ENCODE measurements around the gene NYNRIN.

Gene NYNRIN

GRCh38 chr14:24416932-24417619 lies 18.3 kb downstream of the NYNRIN start:
- no peak for FAIRE-seq

- no peak for FAIRE-seq
Measured at GRCh38 chr14:24417832-24418491, 19.2 kb downstream of the NYNRIN start.

DNA sequence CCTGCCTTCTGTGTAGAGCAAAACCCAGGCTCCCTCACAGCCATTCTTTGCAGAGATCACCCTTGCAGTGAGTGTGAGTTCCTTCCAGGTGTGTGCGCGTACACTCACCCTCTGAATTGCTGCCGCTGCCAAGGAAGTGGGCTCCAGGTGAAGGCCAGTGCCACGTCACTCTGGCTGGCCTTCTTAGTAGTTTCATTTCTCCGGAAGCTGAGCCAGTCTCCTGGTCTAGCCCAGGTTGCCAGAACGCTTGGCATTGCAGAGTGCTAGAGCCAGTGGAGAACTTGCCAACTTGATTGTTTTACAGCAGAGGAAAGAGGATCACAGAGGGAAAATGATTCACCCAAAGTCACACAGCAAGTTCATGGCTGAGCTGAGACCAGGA lies 19.7 kb downstream of the NYNRIN start:
- FAIRE-seq, result no peak

GRCh38 chr14:24422261-24422660 lies 23.5 kb downstream of the NYNRIN start:
- no peak for FAIRE-seq

DNA sequence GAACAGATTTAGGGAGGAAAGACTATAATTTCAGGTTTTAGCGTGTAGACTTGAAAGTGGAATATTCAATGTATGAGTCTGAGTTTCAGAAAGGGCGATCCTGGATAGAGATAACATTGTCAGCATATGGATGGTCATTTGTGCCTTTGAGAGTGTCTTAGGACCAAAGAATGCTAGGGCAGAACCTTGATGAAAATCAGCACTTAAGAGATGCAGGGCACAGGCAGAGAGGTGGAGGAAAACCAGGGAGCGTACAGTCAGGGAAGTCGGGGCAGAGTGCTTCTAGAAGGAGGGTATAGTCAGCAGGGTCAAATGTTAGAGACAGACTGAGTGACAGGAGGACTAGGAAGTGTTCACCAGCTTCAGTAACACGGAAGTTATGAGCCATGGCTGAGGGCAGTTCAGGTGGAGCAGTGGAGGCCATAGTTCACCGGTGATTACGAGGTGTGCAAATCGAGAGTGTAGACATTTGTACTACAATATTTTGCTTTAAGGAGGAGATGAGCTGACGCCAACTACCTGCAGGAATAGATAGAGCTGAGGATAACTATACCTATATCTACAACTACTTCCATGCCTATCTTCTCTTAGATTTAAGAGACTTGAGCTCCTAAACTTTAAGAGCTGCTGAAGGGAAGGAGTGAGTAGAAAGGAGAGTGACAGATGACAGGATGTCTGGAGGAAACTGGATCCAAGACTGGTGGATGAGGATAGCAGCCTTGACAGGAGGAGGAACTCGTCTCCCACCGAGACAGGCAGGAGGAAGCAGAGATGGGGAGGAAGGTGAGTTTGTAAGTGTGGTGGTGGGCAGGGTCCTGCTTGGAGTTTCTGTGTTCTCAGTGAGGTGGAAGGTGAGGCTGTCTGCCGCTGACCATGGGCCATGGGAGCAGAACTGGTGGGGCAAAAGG lies 24.1 kb downstream of the NYNRIN start:
- no peak for FAIRE-seq

GRCh38 chr14:24425704-24426103 lies 26.9 kb downstream of the NYNRIN start:
- FAIRE-seq, result no peak

DNA sequence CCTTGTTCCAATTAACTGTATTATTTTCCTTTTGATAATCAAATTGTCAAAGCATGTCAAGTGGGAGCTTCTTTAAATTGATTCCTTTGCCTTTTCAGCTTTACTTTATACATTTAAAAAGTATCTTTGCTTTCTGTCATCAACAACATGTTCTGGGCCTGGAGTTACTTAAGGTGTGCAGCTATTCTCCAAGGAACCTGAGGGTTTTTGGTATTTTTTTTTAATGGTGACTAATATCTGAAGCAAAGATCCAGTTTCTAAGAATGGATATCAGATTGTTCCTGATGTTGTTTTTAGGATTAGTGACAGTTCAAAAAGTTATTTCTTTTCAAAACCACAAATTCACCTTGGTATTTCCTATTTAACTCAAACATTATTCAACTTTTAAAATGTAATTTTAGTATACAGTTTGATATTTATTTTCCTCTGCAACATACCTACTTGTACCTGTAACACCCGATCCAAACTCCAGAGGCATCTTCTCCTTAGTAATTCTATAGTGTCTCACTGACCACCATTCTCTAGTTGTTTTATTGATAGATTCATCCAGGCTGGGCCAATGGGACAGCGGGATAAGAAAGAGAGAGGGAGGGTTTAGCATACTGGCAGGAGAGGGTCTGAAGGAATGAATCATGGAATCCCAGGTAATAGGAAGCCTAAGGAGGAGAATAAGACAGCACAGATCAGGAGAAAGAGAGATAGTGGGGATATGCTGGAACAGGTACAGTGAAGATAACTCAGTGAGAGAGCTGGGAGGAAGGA lies 27.5 kb downstream of the NYNRIN start:
- no peak for FAIRE-seq

DNA sequence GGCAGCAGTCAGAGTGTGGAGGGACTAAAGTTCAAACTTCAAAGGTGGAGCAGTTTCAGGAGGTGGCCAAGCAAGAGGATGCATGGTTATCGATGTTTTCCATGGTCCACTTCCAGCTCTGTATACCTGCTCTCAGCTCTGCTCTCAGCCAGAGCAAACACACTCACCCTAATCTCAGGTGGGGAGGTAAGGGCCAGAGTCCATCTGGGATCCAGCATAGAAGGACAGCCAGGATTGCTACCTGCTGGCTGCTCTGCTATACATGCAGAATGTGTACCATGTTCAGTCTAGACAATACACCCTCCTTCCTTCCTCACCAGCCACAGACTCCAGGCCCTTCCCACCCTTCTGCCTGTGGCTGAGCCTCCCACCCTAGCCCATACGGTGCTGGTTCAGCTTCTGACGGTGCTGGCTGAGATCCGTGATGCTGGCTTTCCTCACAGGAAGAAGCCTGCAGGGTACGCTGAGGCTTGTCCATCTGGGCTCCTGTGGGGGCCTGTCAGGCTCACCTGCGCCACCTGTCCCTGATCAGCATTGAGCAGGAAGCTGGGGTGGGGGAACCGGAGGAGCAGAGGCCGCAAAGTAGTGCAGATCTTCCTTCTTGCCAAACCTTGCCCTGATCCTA lies 28.2 kb downstream of the NYNRIN start:
- FAIRE-seq, result no peak

DNA sequence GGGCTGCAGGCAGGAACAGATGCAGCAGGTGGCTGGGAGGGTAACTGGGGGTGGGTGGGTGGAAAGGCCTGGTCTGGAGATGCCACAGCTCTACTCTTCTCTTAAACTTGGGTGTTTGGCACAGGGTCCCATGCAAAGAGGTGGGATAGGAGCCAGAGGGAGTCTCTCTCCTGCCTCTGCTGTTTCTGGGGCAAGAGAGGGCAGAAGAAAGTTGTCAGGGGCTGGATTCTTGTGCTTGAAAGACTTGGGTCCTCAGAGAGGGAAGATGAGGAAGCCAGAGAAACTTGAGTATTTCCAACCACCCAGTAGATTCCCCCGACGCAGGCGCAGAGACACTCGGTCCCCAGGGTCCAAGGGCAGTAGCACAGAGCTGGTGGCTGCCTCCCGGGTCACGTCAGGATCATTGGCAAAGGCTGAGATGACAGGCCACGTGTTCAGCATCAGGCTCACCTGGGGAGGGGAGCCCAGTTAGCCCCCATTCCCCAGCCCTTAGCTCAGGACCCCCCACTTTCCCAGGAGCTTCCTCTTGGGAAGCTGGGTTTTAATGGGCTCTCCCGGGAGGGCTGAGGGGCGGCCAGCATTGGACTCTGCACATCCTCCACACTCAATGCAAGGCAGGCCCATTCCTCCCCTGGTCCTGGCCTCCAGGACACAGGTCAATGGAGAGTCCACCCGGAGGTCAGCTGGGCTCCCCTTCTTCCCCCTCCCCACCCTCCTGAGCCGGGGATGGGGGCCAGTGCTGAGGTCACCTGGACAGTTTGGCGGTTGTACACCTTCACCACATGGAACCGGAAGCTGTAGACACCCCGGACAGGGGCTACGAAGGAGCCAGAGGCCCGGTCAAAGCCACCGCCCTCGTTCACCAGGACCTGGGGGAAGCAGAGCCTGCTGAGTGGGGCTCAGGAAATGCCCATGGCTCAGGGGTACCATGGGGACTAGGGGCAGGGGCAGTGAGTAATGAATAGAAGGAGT lies 29.0 kb downstream of the NYNRIN start:
- no peak for FAIRE-seq

DNA sequence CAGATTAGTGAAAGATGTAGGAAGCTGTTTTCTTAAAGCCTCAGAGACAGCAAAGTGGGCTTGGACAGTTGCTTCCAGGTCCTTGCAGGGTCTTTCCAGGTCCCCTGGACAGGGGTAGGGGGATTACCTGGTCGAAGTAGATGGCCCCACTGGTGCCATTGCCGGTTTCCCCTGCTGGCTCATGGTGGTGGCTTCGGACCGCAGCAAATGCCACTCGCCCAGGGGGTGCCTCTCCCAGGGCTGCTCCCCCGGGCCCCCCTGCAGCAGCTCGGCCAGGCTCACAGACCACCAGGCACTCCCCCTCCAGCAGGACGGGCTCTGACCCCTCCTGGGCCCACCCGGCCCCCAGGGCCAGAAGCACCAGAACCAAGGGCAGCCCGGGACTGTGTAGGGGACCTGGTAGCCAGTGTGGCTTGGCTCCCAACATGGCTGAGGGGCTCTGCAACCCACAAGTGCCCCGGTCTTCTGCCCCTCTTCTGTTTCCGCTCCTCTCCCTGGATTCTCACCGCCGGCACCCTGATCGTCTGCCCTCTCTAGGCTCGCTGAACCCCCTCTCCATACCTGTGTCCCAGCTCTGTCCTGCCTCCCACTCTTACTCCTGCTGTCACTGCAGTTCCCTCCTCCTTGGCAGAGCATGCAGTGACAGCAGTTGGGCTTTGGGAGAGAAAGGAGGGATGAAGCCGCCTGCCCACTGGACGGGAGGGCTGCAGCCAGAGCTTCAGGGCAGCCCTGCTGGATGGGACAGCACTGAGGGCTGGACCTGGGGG lies 30.0 kb downstream of the NYNRIN start:
- FAIRE-seq, result no peak

GRCh38 chr14:24429395-24430142 lies 30.8 kb downstream of the NYNRIN start, which contains the start of the genes CBLN3 and KHNYN:
Gene CBLN3 (minus strand): TSS chr14:24429668. CDS start chr14:24429054, 614 bp downstream.
Gene KHNYN (plus strand): TSS chr14:24429954. CDS start chr14:24430731, 777 bp downstream.
- FAIRE-seq, result no peak

GRCh38 chr14:24430143-24430681 lies 31.4 kb downstream of the NYNRIN start:
- FAIRE-seq, result no peak

- no peak for FAIRE-seq
Measured at GRCh38 chr14:24430682-24431568, 32.1 kb downstream of the NYNRIN start.

- no peak for FAIRE-seq
Measured at GRCh38 chr14:24431569-24432258, 32.9 kb downstream of the NYNRIN start.

- FAIRE-seq, result no peak
Measured at GRCh38 chr14:24432259-24433131, 33.7 kb downstream of the NYNRIN start.

GRCh38 chr14:24434036-24434435 lies 35.2 kb downstream of the NYNRIN start:
- no peak for FAIRE-seq

Measured in colon (tissue), 2 donors.